ENCODE data around the gene GID4. TPM values are rescaled to one million over a fixed set of nuclear protein-coding genes. Genes with fewer than 3 reads are reported as not detected.

Gene GID4
- total RNA-seq, 2 donors from 2014 or later, result 11.0 to 19.1 TPM

- intact Hi-C loops (cut with DNase I), result no loop called here
- DNase-seq (ENCODE audit: low spot score), result no peak
- no peaks in the 10 kb centered on the region for H3K36me3 ChIP-seq
These were observed 66.4 kb downstream of the GID4 start for GRCh38 chr17:18105595-18105994.

GRCh38 chr17:18106211-18106610 lies 67.0 kb downstream of the GID4 start:
- Histone ChIP-seq H3K4me1 (replicated peaks) (no peaks in the 10 kb centered on the region), H3K9me3 (no peaks in the 10 kb centered on the region), H3K27ac (no peak overlapping the region), H3K27me3 (replicated peaks; ENCODE audit: insufficient read depth) (no peaks in the 10 kb centered on the region), H3K4me3 (no peak overlapping the region), H3K36me3 (no peaks in the 10 kb centered on the region)
- intact Hi-C loops (cut with DNase I), result no loop called here
- WGBS, result 89% methylated on average over 9 of the region's 9 CpGs
- no peak for TF ChIP-seq POLR2AphosphoS5 (IDR thresholded peaks at IDR 0.05)
- TF ChIP-seq CTCF (IDR thresholded peaks at IDR 0.05), result no peak
- TF ChIP-seq POLR2A (IDR thresholded peaks at IDR 0.05), result no peak
- no peak for DNase-seq (ENCODE audit: low spot score)

More at GRCh38 chr17:18105595-18105994, 66.4 kb downstream of the GID4 start:
- Histone ChIP-seq H3K9me3 (no peaks in the 10 kb centered on the region), H3K27ac (no peak overlapping the region), H3K4me3 (no peak overlapping the region), H3K4me1 (replicated peaks) (no peaks in the 10 kb centered on the region), H3K27me3 (replicated peaks; ENCODE audit: insufficient read depth) (no peaks in the 10 kb centered on the region)
- no peak for TF ChIP-seq POLR2A (IDR thresholded peaks at IDR 0.05)
- no peak for TF ChIP-seq POLR2AphosphoS5 (IDR thresholded peaks at IDR 0.05)
- TF ChIP-seq CTCF (IDR thresholded peaks at IDR 0.05), result no peak
- 90% methylated on average over 6 of the region's 6 CpGs for WGBS

GRCh38 chr17:18107061-18107790 lies 68.0 kb downstream of the GID4 start:
- TF ChIP-seq POLR2A (IDR thresholded peaks at IDR 0.05) (no peak), CTCF (IDR thresholded peaks at IDR 0.05) (no peak), POLR2AphosphoS5 (IDR thresholded peaks at IDR 0.05) (no peak)
- H3K27me3 ChIP-seq (replicated peaks; ENCODE audit: insufficient read depth), result no peaks in the 10 kb centered on the region
- H3K4me1 ChIP-seq (replicated peaks), result no peaks in the 10 kb centered on the region
- intact Hi-C loops (cut with DNase I), result no loop called here
- no peaks in the 10 kb centered on the region for H3K36me3 ChIP-seq
- WGBS, result 88% methylated on average over 14 of the region's 14 CpGs
- H3K27ac ChIP-seq, result no peak overlapping the region
- DNase-seq (ENCODE audit: low spot score), result no peak
- no peaks in the 10 kb centered on the region for H3K9me3 ChIP-seq
- H3K4me3 ChIP-seq, result no peak overlapping the region

- H3K4me3 ChIP-seq, result no peak overlapping the region
- no peaks in the 10 kb centered on the region for H3K36me3 ChIP-seq
- WGBS, result 67% methylated on average over 6 of the region's 6 CpGs
- H3K9me3 ChIP-seq, result no peaks in the 10 kb centered on the region
- H3K27me3 ChIP-seq (replicated peaks; ENCODE audit: insufficient read depth), result no peaks in the 10 kb centered on the region
- no peak overlapping the region for H3K27ac ChIP-seq
- DNase-seq (ENCODE audit: low spot score), result no peak
- no peaks in the 10 kb centered on the region for H3K4me1 ChIP-seq (replicated peaks)
- no peak for TF ChIP-seq POLR2A (IDR thresholded peaks at IDR 0.05)
- TF ChIP-seq POLR2AphosphoS5 (IDR thresholded peaks at IDR 0.05), result no peak
- no peak for TF ChIP-seq CTCF (IDR thresholded peaks at IDR 0.05)
- intact Hi-C loops (cut with DNase I), result no loop called here
These were observed 68.8 kb downstream of the GID4 start for GRCh38 chr17:18107971-18108370.
